GM12873 (cell line): ENCODE data around the gene NPR1.

Source experiments
- CTCF ChIP-seq: IDR thresholded peaks from 2 replicates; pipeline ENCODE4 v1.5.1; 2012; ENCODE audit warnings: low read depth, mild to moderate bottlenecking, moderate library complexity, low read length, control low read depth; ENCODE audit not compliant: insufficient read depth; ENCODE audit errors: missing control alignments

Gene NPR1

GRCh38 chr1:153651771-153652170, 26.7 kb upstream of the NPR1 start:
- TF ChIP-seq CTCF: no peak

GRCh38 chr1:153652805-153653500, 25.5 kb upstream of the NPR1 start:
- no peak for TF ChIP-seq CTCF

GRCh38 chr1:153655333-153655732, 23.2 kb upstream of the NPR1 start:
- TF ChIP-seq CTCF: no peak

GRCh38 chr1:153658400-153659174, 19.9 kb upstream of the NPR1 start, which contains the start of gene SNAPIN:
Gene SNAPIN, plus strand, starts transcription at chr1:153658703. Its CDS starts 41 bp downstream, at chr1:153658744.
- peak; percentile 4 for TF ChIP-seq CTCF

GRCh38 chr1:153659175-153659534, 19.3 kb upstream of the NPR1 start:
- TF ChIP-seq CTCF: no peak

GRCh38 chr1:153659656-153660055, 18.8 kb upstream of the NPR1 start:
- no peak for TF ChIP-seq CTCF

- TF ChIP-seq CTCF: no peak
These were observed 17.3 kb upstream of the NPR1 start for GRCh38 chr1:153661111-153661708.
